ENCODE measurements around the gene RNF212. TPM values are rescaled to one million over a fixed set of nuclear protein-coding genes. Genes with fewer than 3 reads are reported as not detected.

RNF212 gene
- total RNA-seq, 1 donor from 2014 or later, result not detected

GRCh38 chr4:1084394-1084793 lies 29.0 kb downstream of the RNF212 start:
- DNase-seq (ENCODE audit: low spot score in 2 of 2), result no peak
- TF ChIP-seq CTCF (IDR thresholded peaks at IDR 0.05), result no peak
- H3K27me3 ChIP-seq, result no peaks in the 10 kb centered on the region
- H3K27ac ChIP-seq, result no peak overlapping the region
- no peaks in the 10 kb centered on the region for H3K36me3 ChIP-seq
- intact Hi-C loops (cut with DNase I), result loop anchor here (5.0 kb wide), 1 partner anchor 47 kb away; no protein-coding TSS in a partner anchor
- peaks cover 7 to 8% of the 10 kb centered on the region in 2 donors for H3K4me1 ChIP-seq
- H3K9me3 ChIP-seq, result no peaks in the 10 kb centered on the region
- H3K4me3 ChIP-seq, result no peak overlapping the region

- no peak overlapping the region for H3K27ac ChIP-seq
- H3K27me3 ChIP-seq, result no peaks in the 10 kb centered on the region
- peak overlapping the region in 1 of 2 donors; percentile 27 for H3K4me3 ChIP-seq
- no peaks in the 10 kb centered on the region for H3K9me3 ChIP-seq
- intact Hi-C loops (cut with DNase I), result loop anchor here (1.0 to 5.0 kb wide), 2 partner anchors 45 to 73 kb away; no protein-coding TSS in a partner anchor
- DNase-seq (ENCODE audit: low spot score in 2 of 2), result peak; percentile 76 to 91
- no peak for TF ChIP-seq CTCF (IDR thresholded peaks at IDR 0.05)
- no peaks in the 10 kb centered on the region for H3K36me3 ChIP-seq
- H3K4me1 ChIP-seq, result peaks cover 7 to 8% of the 10 kb centered on the region in 2 donors
These were observed 30.9 kb downstream of the RNF212 start for GRCh38 chr4:1082215-1083182.

- TF ChIP-seq CTCF (IDR thresholded peaks at IDR 0.05), result no peak
- intact Hi-C loops (cut with DNase I), result loop anchor here (1.0 to 5.0 kb wide), 2 partner anchors 44 to 72 kb away; no protein-coding TSS in a partner anchor
- no peak for DNase-seq (ENCODE audit: low spot score in 2 of 2)
- Histone ChIP-seq H3K27ac (no peak overlapping the region), H3K36me3 (no peaks in the 10 kb centered on the region), H3K9me3 (no peaks in the 10 kb centered on the region), H3K4me3 (no peak overlapping the region), H3K4me1 (peaks cover 7 to 8% of the 10 kb centered on the region in 2 donors), H3K27me3 (no peaks in the 10 kb centered on the region)
These were observed 31.7 kb downstream of the RNF212 start for GRCh38 chr4:1081689-1082040.

- H3K9me3 ChIP-seq, result no peaks in the 10 kb centered on the region
- TF ChIP-seq CTCF (IDR thresholded peaks at IDR 0.05), result no peak
- no peak overlapping the region for H3K4me3 ChIP-seq
- no peaks in the 10 kb centered on the region for H3K36me3 ChIP-seq
- DNase-seq (ENCODE audit: low spot score in 2 of 2), result no peak
- H3K4me1 ChIP-seq, result peaks cover 7 to 8% of the 10 kb centered on the region in 2 donors
- no peak overlapping the region for H3K27ac ChIP-seq
- intact Hi-C loops (cut with DNase I), result loop anchor here (5.0 kb wide), 1 partner anchor 44 kb away; no protein-coding TSS in a partner anchor
- H3K27me3 ChIP-seq, result no peaks in the 10 kb centered on the region
These were observed 32.2 kb downstream of the RNF212 start for GRCh38 chr4:1080961-1081688.

- Histone ChIP-seq H3K9me3 (no peaks in the 10 kb centered on the region), H3K4me3 (no peak overlapping the region), H3K4me1 (peaks cover 7 to 8% of the 10 kb centered on the region in 2 donors), H3K27me3 (no peaks in the 10 kb centered on the region), H3K36me3 (no peaks in the 10 kb centered on the region), H3K27ac (no peak overlapping the region)
- TF ChIP-seq CTCF (IDR thresholded peaks at IDR 0.05), result no peak
- DNase-seq (ENCODE audit: low spot score in 2 of 2), result no peak
- intact Hi-C loops (cut with DNase I), result loop anchor here (5.0 kb wide), 1 partner anchor 43 kb away; no protein-coding TSS in a partner anchor
These were observed 32.9 kb downstream of the RNF212 start for GRCh38 chr4:1080432-1080831.
